ENCODE data around the gene TRA2A. TPM values are rescaled to one million over a fixed set of nuclear protein-coding genes. Genes with fewer than 3 reads are reported as not detected.
"Not testable (repeated sequence)": the region's sequence is repeated elsewhere in the genome, so short reads cannot be mapped to it uniquely, and the experiment has no call there.

TRA2A gene
- total RNA-seq, 1 donor from 2014 or later: 57.1 TPM

DNA sequence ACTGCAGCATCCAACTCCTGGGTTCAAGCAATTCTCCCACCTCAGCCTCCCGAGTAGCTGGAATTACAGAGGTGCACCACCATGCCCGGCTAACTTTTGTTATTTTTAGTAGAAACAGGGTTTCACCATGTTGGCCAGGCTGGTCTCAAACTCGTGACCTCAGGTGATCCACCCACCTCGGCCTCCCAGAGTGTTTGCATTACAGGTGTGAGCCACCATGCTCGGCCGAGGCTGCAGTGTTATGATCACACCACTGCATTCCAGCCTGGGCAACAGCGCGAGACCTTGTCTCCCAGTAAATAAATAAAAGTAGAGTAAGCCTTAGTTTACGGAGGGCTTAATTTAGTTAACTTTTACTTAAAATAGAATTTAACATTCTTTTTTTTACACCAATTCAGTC, 37.8 kb downstream of the TRA2A start:
- DNase-seq (ENCODE audit: low spot score): no peak

DNA sequence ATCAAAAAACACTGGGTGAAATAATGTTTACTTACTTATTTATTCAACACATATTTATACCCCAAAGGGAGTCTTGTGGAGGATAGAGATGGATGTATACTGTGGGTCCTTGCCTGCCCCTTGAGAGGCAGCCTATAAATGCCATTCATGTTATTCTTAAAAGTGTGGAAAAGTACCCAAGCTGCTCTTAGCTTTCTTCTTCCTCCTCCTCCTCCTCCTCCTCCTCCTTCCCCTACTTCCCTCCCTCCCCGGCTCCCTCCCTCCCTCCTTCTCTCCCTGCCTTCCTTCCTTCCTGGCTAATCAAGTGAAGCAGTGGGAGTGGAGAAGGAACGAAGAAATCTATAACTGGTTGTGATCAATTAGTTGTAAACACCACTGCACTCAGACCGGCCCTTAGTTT, 40.3 kb downstream of the TRA2A start:
- no peak for DNase-seq (ENCODE audit: low spot score)

DNA sequence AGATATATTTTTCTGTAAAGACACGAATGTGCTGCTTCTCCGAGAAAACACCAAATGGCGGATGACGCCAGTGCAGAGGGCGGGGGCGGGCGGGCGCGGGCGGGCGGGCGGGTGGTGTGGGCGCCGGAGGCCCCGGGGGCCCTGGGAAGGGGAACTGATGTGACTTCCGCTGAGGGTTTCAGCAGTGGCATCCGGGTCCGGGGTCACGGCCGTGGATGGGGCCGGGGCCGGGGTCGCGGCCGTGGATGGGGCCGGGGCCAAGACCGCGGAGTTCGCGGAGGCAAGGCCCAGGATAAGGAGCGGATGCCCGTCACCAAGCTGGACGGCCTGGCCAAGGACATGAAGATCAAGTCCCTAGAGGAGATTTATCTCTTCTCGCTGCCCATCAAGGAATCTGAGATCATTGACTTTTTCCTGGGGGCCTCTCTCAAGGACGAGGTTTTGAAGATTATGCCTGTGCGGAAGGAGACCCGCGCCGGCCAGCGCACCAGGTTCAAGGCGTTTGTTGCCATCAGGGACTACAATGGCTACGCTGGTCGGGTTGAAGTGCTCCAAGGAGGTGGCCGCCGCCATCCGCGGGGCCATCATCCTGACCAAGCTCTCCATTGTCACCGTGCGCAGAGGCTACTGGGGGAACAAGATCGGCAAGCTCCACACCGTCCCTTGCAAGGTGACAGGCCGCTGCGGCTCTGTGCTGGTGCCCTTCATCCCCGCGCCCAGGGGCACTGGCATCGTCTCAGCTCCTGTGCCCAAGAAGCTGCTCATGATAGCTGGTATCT, 41.2 kb downstream of the TRA2A start:
- DNase-seq (ENCODE audit: low spot score): no peak

- not testable (repeated sequence) for DNase-seq (ENCODE audit: low spot score)
Measured at GRCh38 chr7:23488714-23489113, 43.1 kb downstream of the TRA2A start.

DNA sequence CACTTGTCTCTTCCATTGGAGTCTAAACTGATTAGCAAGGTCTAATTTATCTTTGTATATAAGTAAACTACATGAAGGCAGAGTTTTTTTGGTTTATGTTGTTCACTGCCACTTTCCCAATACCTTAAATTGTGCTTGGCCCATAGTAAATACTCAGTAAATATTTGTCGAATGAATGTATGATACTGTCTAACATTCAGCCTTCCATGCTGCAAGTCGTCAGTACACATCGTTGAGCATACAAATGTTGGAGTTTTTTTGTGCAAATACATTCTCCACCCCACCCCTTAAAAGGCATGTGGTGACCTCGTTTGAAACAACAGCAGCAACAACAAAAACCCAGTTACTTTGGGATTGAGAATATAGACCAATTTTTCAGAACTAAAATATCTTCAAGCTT, 44.1 kb downstream of the TRA2A start:
- no peak for DNase-seq (ENCODE audit: low spot score)

DNA sequence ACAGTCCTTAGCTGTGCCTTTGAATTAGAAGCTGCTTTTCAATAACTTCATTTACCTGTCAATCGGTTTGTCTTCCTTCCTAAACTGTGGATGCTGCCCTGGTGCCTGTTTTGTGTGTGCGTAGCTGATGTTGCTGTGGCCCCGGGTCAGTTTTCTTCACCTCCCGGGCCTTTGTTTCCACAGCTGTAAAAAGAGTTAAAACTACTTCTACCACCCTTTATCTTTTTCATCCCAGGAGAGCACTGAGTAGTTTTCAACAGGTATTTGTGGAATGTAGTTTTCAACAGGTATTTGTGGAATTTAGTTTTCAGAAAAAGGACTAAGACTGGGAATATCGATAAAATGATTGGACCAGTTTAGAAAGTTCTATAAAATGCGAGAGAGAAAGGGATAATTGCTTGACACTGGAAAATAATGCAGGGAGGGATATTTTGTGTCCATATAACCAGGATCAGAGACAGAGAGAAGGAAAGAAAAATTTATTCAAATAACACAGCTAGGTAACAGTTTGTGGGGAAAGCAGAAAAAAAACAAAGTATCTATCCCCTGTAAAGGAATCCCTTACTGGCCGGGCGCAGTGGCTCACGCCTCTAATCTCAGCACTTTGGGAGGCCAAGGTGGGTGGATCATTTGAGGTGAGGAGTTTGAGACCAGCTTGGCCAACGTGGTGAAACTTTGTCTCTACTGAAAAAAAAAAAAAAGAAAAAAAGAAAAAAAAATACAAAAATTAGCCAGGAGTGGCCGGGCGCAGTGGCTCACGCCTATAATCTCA, 45.6 kb downstream of the TRA2A start:
- no peak for DNase-seq (ENCODE audit: low spot score)

- DNase-seq (ENCODE audit: low spot score): no peak
Measured at GRCh38 chr7:23482686-23483085, 49.1 kb downstream of the TRA2A start.

DNA sequence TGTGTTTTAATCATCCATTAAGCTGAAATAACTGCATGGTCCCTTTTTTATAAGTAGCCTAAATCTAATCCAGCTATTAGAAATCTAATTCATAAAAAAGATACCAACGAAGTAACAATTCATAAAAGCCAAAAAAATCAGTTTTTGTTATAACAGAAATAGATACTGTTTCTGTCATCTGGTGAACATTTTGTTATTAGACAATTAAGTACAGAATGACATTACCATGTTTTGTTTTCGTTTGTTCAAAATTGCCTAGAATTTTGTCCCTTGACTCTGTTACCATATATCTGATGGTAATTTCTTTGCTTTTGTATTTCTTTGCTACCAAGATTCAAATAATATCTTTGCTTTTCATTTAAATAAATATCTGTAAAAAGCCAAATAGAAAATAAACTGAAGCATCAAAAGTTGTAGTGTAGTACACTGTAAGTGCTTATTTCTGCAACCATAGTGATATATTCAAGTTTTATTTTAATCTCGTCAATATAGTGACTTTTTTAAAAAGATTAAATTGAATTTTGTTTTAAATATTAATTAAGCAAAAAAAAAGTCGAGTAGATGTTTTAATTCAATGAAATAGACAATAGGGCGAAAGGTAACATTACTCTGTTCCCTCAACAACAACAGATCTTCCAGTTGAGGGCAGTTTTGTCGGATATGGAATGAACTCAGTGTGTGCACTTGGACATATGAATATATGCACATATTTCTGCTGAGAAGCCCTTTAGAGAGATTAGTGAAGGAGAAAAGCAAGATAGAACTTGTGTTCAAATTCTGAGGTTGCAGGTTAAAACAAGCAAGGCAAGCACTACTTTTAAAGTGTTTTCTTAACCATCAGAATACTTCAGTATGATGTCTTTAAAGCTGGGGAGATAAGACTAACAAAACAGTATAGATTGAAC, 53.6 kb downstream of the TRA2A start:
- no peak for DNase-seq (ENCODE audit: low spot score)

GRCh38 chr7:23477157-23477499, 54.7 kb downstream of the TRA2A start:
- no peak for DNase-seq (ENCODE audit: low spot score)

- DNase-seq (ENCODE audit: low spot score): no peak
Measured at GRCh38 chr7:23476286-23477156, 55.3 kb downstream of the TRA2A start.

DNA sequence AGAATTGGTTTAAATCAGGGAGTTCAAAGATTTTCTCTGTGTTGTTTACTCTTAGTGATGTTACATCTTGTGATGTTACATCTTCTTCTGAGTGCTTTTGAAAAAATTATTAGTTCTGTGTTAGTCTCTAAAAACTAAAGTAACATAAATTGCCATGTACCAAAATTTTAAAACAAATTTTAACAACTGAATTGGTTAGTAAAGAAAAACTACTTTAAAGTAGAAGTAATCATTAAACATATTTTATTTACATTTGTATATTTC, 56.3 kb downstream of the TRA2A start:
- no peak for DNase-seq (ENCODE audit: low spot score)

GRCh38 chr7:23474829-23475575, 56.8 kb downstream of the TRA2A start:
- no peak for DNase-seq (ENCODE audit: low spot score)

GRCh38 chr7:23474094-23474828, 57.5 kb downstream of the TRA2A start:
- DNase-seq (ENCODE audit: low spot score): no peak

GRCh38 chr7:23473844-23474093, 58.0 kb downstream of the TRA2A start:
- no peak for DNase-seq (ENCODE audit: low spot score)

- DNase-seq (ENCODE audit: low spot score): no peak
Measured at GRCh38 chr7:23472956-23473843, 58.6 kb downstream of the TRA2A start.

GRCh38 chr7:23472556-23472955, 59.2 kb downstream of the TRA2A start:
- DNase-seq (ENCODE audit: low spot score): no peak

GRCh38 chr7:23472046-23472445, 59.7 kb downstream of the TRA2A start:
- no peak for DNase-seq (ENCODE audit: low spot score)

GRCh38 chr7:23471106-23471859, 60.5 kb downstream of the TRA2A start:
- DNase-seq (ENCODE audit: low spot score): no peak
